ENCODE data around the gene WFS1. TPM values are rescaled to one million over a fixed set of nuclear protein-coding genes. Genes with fewer than 3 reads are reported as not detected.

WFS1 gene
- total and polyA plus RNA-seq, 9 donors, result 33.2 to 174 (median 126) TPM

GRCh38 chr4:6319530-6320150, 50.0 kb downstream of the WFS1 start:
- Histone ChIP-seq H3K36me3 (no peaks in the 10 kb centered on the region), H3K4me1 (ENCODE audit: insufficient read depth) (peaks cover 2% of the 10 kb centered on the region), H3K9me3 (no peaks in the 10 kb centered on the region), H3K27me3 (no peaks in the 10 kb centered on the region), H3K27ac (no peak overlapping the region), H3K4me3 (no peak overlapping the region)
- intact Hi-C loops (cut with DNase I), result no loop called here
- no peak for DNase-seq
- TF ChIP-seq EP300 (IDR thresholded peaks at IDR 0.05), result no peak
- no peak for TF ChIP-seq POLR2A (IDR thresholded peaks at IDR 0.05)
- TF ChIP-seq, protein P1, sequence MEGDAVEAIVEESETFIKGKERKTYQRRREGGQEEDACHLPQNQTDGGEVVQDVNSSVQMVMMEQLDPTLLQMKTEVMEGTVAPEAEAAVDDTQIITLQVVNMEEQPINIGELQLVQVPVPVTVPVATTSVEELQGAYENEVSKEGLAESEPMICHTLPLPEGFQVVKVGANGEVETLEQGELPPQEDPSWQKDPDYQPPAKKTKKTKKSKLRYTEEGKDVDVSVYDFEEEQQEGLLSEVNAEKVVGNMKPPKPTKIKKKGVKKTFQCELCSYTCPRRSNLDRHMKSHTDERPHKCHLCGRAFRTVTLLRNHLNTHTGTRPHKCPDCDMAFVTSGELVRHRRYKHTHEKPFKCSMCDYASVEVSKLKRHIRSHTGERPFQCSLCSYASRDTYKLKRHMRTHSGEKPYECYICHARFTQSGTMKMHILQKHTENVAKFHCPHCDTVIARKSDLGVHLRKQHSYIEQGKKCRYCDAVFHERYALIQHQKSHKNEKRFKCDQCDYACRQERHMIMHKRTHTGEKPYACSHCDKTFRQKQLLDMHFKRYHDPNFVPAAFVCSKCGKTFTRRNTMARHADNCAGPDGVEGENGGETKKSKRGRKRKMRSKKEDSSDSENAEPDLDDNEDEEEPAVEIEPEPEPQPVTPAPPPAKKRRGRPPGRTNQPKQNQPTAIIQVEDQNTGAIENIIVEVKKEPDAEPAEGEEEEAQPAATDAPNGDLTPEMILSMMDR (IDR thresholded peaks at IDR 0.05), result no peak
- 85 to 88% (median 86%) methylated on average over 12 of the region's 12 CpGs for WGBS, 3 donors

GRCh38 chr4:6320663-6321062, 51.0 kb downstream of the WFS1 start:
- peaks cover 2% of the 10 kb centered on the region for H3K4me1 ChIP-seq (ENCODE audit: insufficient read depth)
- TF ChIP-seq POLR2A (IDR thresholded peaks at IDR 0.05) (no peak), EP300 (IDR thresholded peaks at IDR 0.05) (no peak)
- TF ChIP-seq, protein P1 (IDR thresholded peaks at IDR 0.05), result no peak
- 90 to 92% (median 90%) methylated on average over 6 of the region's 6 CpGs for WGBS, 3 donors
- no peaks in the 10 kb centered on the region for H3K9me3 ChIP-seq
- no peaks in the 10 kb centered on the region for H3K36me3 ChIP-seq
- H3K27ac ChIP-seq, result no peak overlapping the region
- no peak for DNase-seq
- intact Hi-C loops (cut with DNase I), result no loop called here
- H3K27me3 ChIP-seq, result no peaks in the 10 kb centered on the region
- no peak overlapping the region for H3K4me3 ChIP-seq

GRCh38 chr4:6321361-6321760, 51.7 kb downstream of the WFS1 start:
- no peak for DNase-seq
- H3K27me3 ChIP-seq, result no peaks in the 10 kb centered on the region
- intact Hi-C loops (cut with DNase I), result no loop called here
- no peak overlapping the region for H3K4me3 ChIP-seq
- TF ChIP-seq, protein P1 (IDR thresholded peaks at IDR 0.05), result no peak
- TF ChIP-seq POLR2A (IDR thresholded peaks at IDR 0.05), result no peak
- no peak for TF ChIP-seq EP300 (IDR thresholded peaks at IDR 0.05)
- H3K4me1 ChIP-seq (ENCODE audit: insufficient read depth), result peaks cover 2% of the 10 kb centered on the region
- 74 to 87% (median 75%) methylated on average over 2 of the region's 2 CpGs for WGBS, 3 donors
- no peaks in the 10 kb centered on the region for H3K36me3 ChIP-seq
- H3K9me3 ChIP-seq, result no peaks in the 10 kb centered on the region
- no peak overlapping the region for H3K27ac ChIP-seq

DNA sequence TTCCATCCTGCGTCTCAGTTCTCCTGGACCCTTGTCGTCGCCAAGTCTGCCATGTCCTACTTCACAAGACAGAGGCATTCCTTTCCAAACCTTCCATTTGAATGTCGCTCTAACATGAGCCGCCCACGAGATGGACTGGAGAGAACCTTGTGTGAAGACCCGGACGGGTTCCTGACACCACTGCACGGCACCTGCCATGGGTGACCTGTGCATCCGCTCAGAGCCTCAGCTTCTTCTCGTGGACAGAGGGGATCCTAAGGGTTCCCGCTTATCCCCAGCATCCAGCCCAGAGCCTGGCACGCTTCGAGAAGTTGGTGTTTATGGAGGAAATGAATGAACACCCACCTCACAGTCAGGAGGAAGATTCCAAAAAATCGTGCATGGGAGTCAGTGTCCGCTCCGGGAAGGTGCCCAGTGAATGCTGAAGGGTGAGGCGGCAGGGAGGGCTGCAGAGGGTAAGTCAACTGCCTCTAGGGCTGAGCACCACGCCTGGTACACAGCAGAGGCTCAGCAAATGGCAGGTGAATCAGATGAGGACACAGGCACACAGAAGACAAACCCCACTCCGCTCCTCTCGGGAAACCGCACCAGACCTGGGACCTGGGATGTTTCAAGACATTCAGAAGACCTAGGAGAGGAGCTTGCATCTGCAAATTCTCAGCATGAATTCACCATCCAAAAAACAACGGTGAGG, 52.6 kb downstream of the WFS1 start:
- Histone ChIP-seq H3K27ac (no peak overlapping the region), H3K4me1 (ENCODE audit: insufficient read depth) (no peaks in the 10 kb centered on the region), H3K36me3 (no peaks in the 10 kb centered on the region), H3K27me3 (no peaks in the 10 kb centered on the region), H3K9me3 (no peaks in the 10 kb centered on the region), H3K4me3 (no peak overlapping the region)
- intact Hi-C loops (cut with DNase I), result no loop called here
- WGBS, 3 donors, result 91 to 92% (median 92%) methylated on average over 21 to 23 of the region's 23 CpGs
- DNase-seq, result no peak
- TF ChIP-seq EP300 (IDR thresholded peaks at IDR 0.05), result no peak
- TF ChIP-seq, protein P1 (IDR thresholded peaks at IDR 0.05), result no peak
